Stimulated activated naive CD8-positive, alpha-beta T cell treated with anti-CD3 and anti-CD28 coated beads, Interleukin-15, Interleukin-2, amounts not matched to agents 100 U/mL and 50 U/mL, for 24 hours (primary cell): Measurements from ENCODE around the gene PLEKHG3.

Experiments
- ATAC-seq: fragments of 150-1000 bp; cut with Tn5 transposase; one replicate; pipeline ENCODE4 v1.10.0; 2021
- DNase-seq: peaks from one replicate; pipeline ENCODE4 v3.0.0; 2021

Gene PLEKHG3

GRCh38 chr14:64764641-64765520, 60.7 kb downstream of the PLEKHG3 start:
- DNase-seq (peak; percentile 74), ATAC-seq (peak; percentile 67)

- DNase-seq (no peak), ATAC-seq (no peak)
Measured at GRCh38 chr14:64765740-64766302, 61.6 kb downstream of the PLEKHG3 start.

GRCh38 chr14:64766430-64767151, 62.4 kb downstream of the PLEKHG3 start:
- ATAC-seq, result no peak
- no peak for DNase-seq

GRCh38 chr14:64767215-64767964, 63.2 kb downstream of the PLEKHG3 start:
- DNase-seq, result no peak

GRCh38 chr14:64768401-64769095, 64.3 kb downstream of the PLEKHG3 start:
- DNase-seq, result no peak

More at GRCh38 chr14:64767215-64767964, 63.2 kb downstream of the PLEKHG3 start:
- no peak for ATAC-seq

GRCh38 chr14:64769096-64770020, 65.1 kb downstream of the PLEKHG3 start:
- DNase-seq (no peak), ATAC-seq (no peak)

More at GRCh38 chr14:64768401-64769095, 64.3 kb downstream of the PLEKHG3 start:
- ATAC-seq, result no peak

- ATAC-seq (no peak), DNase-seq (no peak)
Measured at GRCh38 chr14:64770751-64771150, 66.5 kb downstream of the PLEKHG3 start.

GRCh38 chr14:64771161-64771560, 66.9 kb downstream of the PLEKHG3 start:
- no peak for DNase-seq
- no peak for ATAC-seq

- ATAC-seq, result no peak
Measured at GRCh38 chr14:64772397-64772950, 68.2 kb downstream of the PLEKHG3 start.

GRCh38 chr14:64773046-64773445, 68.8 kb downstream of the PLEKHG3 start:
- DNase-seq, result no peak
- no peak for ATAC-seq

More at GRCh38 chr14:64772397-64772950, 68.2 kb downstream of the PLEKHG3 start:
- no peak for DNase-seq

- ATAC-seq, result no peak
- no peak for DNase-seq
Measured at GRCh38 chr14:64773577-64773976, 69.4 kb downstream of the PLEKHG3 start.

GRCh38 chr14:64774272-64774671, 70.0 kb downstream of the PLEKHG3 start:
- no peak for ATAC-seq

GRCh38 chr14:64775081-64775777, 71.0 kb downstream of the PLEKHG3 start:
- no peak for ATAC-seq

More at GRCh38 chr14:64774272-64774671, 70.0 kb downstream of the PLEKHG3 start:
- no peak for DNase-seq

GRCh38 chr14:64777461-64777860, 73.2 kb downstream of the PLEKHG3 start:
- no peak for ATAC-seq
- DNase-seq, result no peak

More at GRCh38 chr14:64775081-64775777, 71.0 kb downstream of the PLEKHG3 start:
- DNase-seq, result no peak

- no peak for DNase-seq
- no peak for ATAC-seq
Measured at GRCh38 chr14:64778104-64778754, 74.0 kb downstream of the PLEKHG3 start.

- DNase-seq (no peak), ATAC-seq (no peak)
Measured at GRCh38 chr14:64779472-64779871, 75.2 kb downstream of the PLEKHG3 start.

- ATAC-seq (no peak), DNase-seq (no peak)
Measured at GRCh38 chr14:64782196-64782595, 78.0 kb downstream of the PLEKHG3 start.

GRCh38 chr14:64784006-64784405, 79.8 kb downstream of the PLEKHG3 start:
- DNase-seq (no peak), ATAC-seq (no peak)
